ENCODE measurements around the gene BST1. TPM values are rescaled to one million over a fixed set of nuclear protein-coding genes. Genes with fewer than 3 reads are reported as not detected.

Gene BST1
- total and polyA plus RNA-seq, 2 of the 8 experiments (the other 6 are each of a cell fraction or from before 2014, with no cell fraction given): 0.52 to 0.54 TPM

DNA sequence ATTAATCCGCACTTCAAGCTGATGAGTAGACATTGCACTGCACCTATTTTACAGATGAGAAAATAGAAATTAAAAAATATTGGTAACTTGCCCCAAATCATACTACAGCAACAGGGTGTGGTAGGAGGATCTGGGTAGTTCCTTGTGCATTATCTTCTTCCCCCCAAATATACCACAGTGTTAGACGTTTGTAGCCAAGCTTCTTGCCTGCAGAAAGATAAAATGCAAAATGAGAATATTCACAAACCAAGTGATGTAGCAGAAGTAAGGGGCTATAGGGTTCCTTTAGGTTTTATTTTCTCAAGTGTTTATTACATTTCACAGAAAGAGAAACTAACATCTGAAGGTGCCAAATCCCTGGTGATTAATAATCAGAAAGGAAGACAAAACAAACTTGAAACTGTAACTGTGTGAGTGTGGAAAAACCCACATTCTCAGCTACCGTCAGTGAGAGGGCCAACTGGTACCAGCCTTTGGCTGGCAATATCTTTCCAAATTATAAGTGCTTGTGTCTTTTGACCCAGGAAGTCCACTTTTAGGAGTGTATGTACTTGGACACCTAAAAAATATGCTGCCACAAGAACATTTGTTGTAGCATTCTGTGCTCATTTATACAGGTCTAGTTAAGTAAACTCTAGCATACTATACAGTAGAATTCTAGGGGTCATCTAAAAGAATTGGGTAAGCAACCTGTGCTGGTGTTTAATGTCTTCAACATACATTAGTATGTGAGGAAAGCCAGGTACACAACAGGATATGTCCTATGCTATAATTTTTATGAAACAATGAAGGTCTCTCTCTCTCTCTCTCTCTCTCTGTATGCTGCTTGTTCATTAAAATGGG lies 68.6 kb downstream of the BST1 start:
- Histone ChIP-seq H4K91ac (replicated peaks; ENCODE audit: insufficient read length, low read length) (no peak overlapping the region), H3K4ac (replicated peaks; ENCODE audit: insufficient read length, low read depth, low read length) (no peak overlapping the region), H2BK120ac (replicated peaks; ENCODE audit: low read depth, low read length) (no peak overlapping the region), H3K23me2 (ENCODE audit: low read depth, low read length) (no peaks in the 10 kb centered on the region), H3K18ac (ENCODE audit: extremely low read depth, low read length) (no peak overlapping the region), H3K4me3 (ENCODE audit: extremely low read depth in 1 of 4, insufficient read depth in 2 of 4, low read depth in 3 of 4, low read length in 4 of 4) (no peak overlapping the region), H3K23ac (ENCODE audit: insufficient read length) (no peak overlapping the region), H3K9ac (replicated peaks in 1 of 4; ENCODE audit: extremely low read depth in 1 of 4, low read depth in 3 of 4, low read length in 3 of 4) (no peak overlapping the region), H4K5ac (ENCODE audit: insufficient read length, low read depth, low read length) (no peak overlapping the region), H3K4me2 (ENCODE audit: insufficient read depth in 1 of 2, low read depth in 2 of 2, low read length in 2 of 2) (no peak overlapping the region), H3K14ac (ENCODE audit: insufficient read length) (no peak overlapping the region), H2BK20ac (ENCODE audit: low read length) (no peak overlapping the region), H3K79me2 (ENCODE audit: control insufficient read depth in 1 of 2, insufficient read depth in 2 of 2, low read length in 2 of 2) (no peaks in the 10 kb centered on the region), H3K9me3 (ENCODE audit: insufficient read depth in 2 of 2, low read depth in 1 of 2, low read length in 1 of 2) (no peaks in the 10 kb centered on the region), H2BK12ac (ENCODE audit: low read depth, low read length) (no peak overlapping the region), H3K4me1 (replicated peaks in 1 of 4; ENCODE audit: control insufficient read depth in 3 of 4, insufficient read depth in 4 of 4, low read length in 3 of 4) (no peaks in the 10 kb centered on the region), H3K56ac (replicated peaks; ENCODE audit: insufficient read length, low read depth, low read length) (no peak overlapping the region), H2BK5ac (ENCODE audit: low read depth, low read length) (no peak overlapping the region), H3K79me1 (ENCODE audit: low read depth, low read length) (no peaks in the 10 kb centered on the region), H2BK15ac (ENCODE audit: low read length) (no peak overlapping the region), H3K27ac (ENCODE audit: low read depth, low read length) (no peak overlapping the region), H3K36me3 (ENCODE audit: control insufficient read depth in 2 of 4, insufficient read depth in 4 of 4, low read length in 3 of 4) (no peaks in the 10 kb centered on the region), H3K27me3 (replicated peaks in 1 of 4; ENCODE audit: control insufficient read depth in 3 of 4, extremely low read depth in 1 of 4, insufficient read depth in 3 of 4, low read length in 3 of 4) (peaks cover 0 to 5% (median 0%) of the 10 kb centered on the region in 4 experiments; a peak in 2 of 7 replicates), H2AFZ (ENCODE audit: low read length) (no peak overlapping the region), H2AK5ac (ENCODE audit: low read depth, low read length) (no peak overlapping the region), H4K20me1 (replicated peaks in 1 of 2; ENCODE audit: control insufficient read depth in 1 of 2, insufficient read depth in 2 of 2, low read length in 2 of 2) (no peaks in the 10 kb centered on the region), H4K8ac (ENCODE audit: extremely low read depth, insufficient read depth, low read length) (no peak overlapping the region)
- DNase-seq (ENCODE audit: low read depth in 1 of 2, low spot score in 2 of 2): no peak
- POLR2A ChIA-PET (ENCODE audit: partially characterized antibody): no interaction called here
- FAIRE-seq: no peak
- no peak for TF ChIP-seq NANOG (IDR thresholded peaks at IDR 0.05; ENCODE audit: insufficient read depth, low read depth, low read length, poor library complexity, severe bottlenecking)
- TF ChIP-seq TEAD4 (IDR thresholded peaks at IDR 0.05; ENCODE audit: low read depth, low read length): no peak
- no peak for TF ChIP-seq RAD21 (IDR thresholded peaks at IDR 0.05 in 1 of 2, conservative IDR thresholded peaks at IDR 0.05 in 1 of 2; ENCODE audit: low read depth in 2 of 2, low read length in 2 of 2)
- CTCF ChIA-PET (ENCODE audit: partially characterized antibody): interaction anchor here (1.0 to 2.7 kb wide), 3 partner anchors 11 to 292 kb away, joined by 3 to 8 read pairs (median 3); no protein-coding TSS in a partner anchor
- 83% methylated on average over 3 of the region's 3 CpGs; no CpG with 5 or more reads in 1 of the 2 experiments for WGBS, 2 experiments (ENCODE audit: extremely low coverage in 1 of 2, insufficient coverage in 1 of 2, insufficient read length in 1 of 2, insufficient replicate concordance in 2 of 2, low coverage in 1 of 2, low lambda C conversion rate in 2 of 2, missing lambda C conversion rate in 1 of 2)
